GM18868 (cell line): Measurements from ENCODE around the gene BCR.

Experiments used
- ATAC-seq: cut with Tn5 transposase; IDR thresholded peaks from one replicate; pipeline ENCODE4 v1.9.1; 2021; ENCODE audit warnings: mild to moderate bottlenecking, moderate library complexity; ENCODE audit not compliant: unreplicated experiment

The BCR gene

GRCh38 chr22:23258826-23259170, 78.5 kb downstream of the BCR start:
- no peak for ATAC-seq

DNA sequence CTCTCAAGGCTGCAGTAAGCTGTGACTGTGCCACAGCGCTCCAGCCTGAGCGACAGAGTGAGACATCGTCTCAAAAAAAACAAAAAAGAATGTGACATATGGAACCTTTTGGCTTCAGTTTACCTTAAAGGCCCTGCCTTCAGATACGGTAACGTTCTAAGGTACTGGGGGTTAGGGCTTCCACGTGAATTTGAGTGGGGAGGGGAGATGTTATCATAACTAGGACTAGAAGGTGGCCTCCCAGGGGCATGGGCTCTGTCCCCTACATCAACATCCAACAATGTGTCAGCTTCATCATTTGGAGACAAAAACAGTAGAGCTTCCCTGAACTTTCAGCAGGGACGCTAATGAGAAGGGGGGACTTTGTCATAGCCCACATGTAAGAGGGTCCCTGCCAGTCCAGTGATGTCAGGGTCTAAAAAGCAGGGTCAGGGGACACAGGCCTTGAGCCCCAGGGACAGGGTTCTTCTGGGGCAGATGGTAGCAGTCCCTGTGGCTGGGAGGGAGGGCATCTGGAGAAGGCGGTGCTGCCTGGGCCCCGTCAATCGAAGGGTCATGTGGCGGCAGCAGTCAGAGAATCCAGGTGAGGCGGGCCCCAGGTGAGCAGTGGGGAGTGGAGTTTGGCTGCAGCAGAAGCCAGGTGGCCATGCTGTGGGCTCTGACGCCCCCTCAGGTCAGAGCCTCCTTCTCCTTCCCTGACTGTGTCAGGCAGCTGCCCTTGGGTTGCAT, 79.8 kb downstream of the BCR start:
- no peak for ATAC-seq

- ATAC-seq = no peak
These were observed 80.6 kb downstream of the BCR start for GRCh38 chr22:23260645-23261581.

- no peak for ATAC-seq
These were observed 81.7 kb downstream of the BCR start for GRCh38 chr22:23261900-23262450.

- no peak for ATAC-seq
These were observed 82.4 kb downstream of the BCR start for GRCh38 chr22:23262518-23263332.

DNA sequence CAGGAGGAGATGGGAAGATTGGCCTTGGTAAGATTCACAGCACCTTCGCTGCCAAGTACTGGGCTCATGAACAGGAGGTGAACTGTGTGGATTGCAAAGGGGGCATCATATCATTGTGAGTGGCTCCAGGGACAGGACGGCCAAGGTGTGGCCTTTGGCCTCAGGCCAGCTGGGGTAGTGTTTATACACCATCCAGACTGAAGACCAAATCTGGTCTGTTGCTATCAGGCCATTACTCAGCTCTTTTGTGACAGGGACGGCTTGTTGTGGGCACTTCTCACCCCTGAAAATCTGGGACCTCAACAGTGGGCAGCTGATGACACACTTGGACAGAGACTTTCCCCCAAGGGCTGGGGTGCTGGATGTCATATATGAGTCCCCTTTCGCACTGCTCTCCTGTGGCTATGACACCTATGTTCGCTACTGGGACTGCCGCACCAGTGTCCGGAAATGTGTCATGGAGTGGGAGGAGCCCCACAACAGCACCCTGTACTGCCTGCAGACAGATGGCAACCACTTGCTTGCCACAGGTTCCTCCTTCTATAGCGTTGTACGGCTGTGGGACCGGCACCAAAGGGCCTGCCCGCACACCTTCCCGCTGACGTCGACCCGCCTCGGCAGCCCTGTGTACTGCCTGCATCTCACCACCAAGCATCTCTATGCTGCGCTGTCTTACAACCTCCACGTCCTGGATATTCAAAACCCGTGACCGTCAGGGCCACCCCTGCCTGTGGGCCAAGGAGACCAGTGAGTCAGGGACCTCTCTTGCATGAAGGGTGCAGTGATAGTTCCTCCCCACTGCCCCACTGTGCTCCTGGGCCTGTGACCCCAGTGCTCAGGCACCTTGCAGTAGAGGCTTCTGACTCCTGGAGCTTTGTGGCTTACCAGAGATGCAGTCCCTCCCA, 83.6 kb downstream of the BCR start:
- ATAC-seq = no peak

GRCh38 chr22:23264610-23265367, 84.5 kb downstream of the BCR start:
- no peak for ATAC-seq

DNA sequence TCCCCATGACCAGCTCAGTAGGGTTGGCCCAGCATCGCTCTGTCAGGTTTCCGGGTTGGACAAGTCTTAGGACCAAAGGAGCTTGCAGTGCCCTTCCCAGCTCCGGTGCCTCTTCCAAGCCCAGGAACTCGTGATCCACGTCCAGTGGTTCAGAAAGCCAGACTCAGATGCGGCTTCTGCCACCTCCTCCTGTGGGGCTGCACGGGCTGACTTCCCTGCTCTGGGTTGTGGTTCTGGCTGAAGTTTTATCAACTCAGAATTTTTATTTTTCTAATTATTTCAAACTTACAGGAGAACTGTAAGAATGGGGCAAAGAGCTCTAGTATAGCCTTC, 85.0 kb downstream of the BCR start:
- ATAC-seq = no peak

DNA sequence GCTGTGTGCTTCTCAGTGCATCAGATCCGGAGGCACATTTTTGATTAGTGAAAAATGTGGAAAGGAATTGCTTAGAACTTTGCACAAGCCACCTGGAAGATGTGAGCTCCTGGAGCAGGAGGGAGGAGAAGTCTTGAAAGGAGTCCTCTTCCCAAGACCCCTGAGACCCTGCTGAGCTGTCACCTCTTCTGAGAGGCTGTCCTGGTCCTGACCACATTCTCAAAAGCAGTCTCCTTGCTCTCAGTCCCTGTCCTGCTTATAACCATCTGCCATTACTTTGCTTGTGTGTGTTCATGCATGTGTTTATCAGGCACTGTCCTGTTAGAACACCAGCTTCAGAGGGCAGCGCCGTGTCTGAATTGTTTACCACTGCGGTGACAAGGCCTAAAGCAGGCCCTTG, 86.5 kb downstream of the BCR start:
- ATAC-seq = no peak

GRCh38 chr22:23267226-23268043, 87.1 kb downstream of the BCR start:
- ATAC-seq = no peak

DNA sequence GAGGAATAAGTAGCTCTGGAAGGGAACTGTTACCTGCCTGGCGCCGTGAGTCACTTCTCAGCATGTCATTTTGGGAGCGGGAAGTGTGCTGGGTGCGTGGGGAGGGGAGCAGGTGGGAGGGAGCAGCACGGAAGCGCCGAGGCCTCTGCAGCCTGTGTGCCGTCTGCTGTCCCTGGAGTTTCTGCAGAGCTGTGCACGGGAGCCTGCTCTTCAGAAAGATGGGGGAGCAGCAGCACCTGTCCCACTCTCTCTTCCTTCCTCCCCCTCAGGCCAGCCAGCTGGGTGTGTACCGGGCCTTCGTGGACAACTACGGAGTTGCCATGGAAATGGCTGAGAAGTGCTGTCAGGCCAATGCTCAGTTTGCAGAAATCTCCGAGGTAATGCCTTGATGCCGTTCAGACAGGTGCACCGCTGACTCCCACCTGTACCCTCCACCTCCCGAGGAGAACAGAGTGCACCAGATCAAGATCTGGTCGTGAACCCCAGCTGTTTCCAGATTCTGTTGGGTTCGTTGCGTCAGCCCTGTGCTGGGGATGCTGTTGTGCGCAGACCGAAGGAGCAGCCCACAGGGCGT, 87.9 kb downstream of the BCR start:
- no peak for ATAC-seq

- no peak for ATAC-seq
These were observed 88.6 kb downstream of the BCR start for GRCh38 chr22:23268877-23269276.

DNA sequence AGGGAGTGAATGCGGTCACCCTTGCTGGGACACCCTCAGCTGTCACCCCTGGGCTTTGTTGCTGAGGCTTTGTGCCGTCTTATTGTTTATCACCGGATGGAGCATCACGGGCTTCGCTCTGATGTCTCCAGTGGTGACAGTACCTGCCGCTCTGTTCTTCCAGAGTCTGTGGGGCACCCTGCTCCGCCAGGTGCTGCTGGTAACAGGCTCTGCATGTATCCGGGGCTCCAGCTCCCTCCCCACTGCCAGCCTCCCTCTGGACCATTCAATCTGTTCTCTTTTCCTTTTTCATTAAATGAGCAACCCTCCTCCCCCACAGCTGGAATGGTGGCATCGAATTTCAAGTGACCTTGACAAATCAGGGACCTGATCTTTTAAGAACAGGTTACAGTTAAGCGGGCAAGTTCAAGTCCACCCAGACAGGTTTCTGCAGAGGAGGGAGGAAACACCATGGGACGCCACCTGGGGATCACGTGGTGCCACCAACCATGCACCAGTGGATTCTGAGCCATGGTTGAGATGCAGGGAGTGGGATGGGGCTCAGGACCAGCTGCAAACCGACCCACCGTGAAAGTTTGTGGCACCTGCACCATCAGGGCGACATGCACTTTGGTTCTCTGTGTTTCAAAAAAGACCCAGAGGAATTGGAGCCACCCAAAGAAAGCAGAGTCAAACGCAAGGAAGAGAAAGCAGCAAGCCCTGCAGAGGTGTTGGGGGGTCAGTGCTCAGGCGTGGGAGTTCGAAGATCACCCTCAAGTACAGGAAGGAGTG, 89.3 kb downstream of the BCR start:
- ATAC-seq = no peak

- no peak for ATAC-seq
These were observed 90.0 kb downstream of the BCR start for GRCh38 chr22:23270212-23270733.

DNA sequence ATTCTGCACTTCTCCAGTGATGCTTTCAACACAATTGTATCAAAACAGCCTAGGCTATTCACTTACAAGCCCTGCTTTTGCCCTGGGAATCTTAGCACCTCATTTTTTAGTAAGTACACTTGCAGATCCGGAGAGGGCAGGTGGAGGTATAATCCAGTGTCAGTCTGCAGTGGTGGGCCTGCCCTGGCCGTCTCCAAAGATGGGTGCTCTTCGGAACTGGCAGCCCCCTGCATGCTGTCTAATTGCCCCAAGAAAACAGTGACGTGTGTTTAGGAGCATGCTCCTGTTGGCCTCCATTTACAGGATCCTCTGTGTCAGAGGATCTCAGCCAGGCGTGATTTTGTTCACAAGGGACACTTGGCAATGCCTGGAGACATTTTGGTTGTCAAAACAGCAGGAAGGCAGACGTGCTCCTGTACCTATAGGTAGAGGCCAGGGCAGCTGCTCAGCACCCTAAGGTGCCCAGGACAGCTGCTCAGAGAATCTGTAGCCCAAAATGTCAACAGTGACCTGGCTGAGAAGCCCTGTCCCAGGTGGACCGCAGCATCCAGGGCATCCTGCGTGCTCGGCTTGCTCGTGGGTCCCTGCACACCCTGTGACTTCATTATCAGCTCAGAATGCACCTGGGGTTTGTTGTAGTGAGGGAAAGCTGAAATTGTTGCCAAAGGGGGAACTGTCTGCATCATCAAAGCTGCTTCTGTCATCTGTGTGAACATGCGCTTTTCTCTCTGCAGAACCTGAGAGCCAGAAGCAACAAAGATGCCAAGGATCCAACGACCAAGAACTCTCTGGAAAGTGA, 90.7 kb downstream of the BCR start:
- no peak for ATAC-seq

DNA sequence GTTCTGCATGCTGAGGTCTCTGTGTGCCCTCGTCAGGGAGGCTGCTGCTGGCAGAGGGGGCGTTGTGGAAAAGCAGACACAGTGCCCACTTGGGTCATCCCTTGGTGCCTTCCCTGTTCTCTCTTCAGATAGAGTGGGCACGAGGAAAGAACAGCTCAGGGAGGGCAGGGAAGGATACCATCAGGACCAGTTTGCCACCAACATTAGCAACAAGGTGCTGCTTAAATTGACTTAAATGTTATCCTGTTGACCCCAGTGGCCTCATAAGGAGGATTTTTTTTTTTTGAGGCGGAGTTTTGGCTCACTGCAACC, 91.2 kb downstream of the BCR start:
- no peak for ATAC-seq

DNA sequence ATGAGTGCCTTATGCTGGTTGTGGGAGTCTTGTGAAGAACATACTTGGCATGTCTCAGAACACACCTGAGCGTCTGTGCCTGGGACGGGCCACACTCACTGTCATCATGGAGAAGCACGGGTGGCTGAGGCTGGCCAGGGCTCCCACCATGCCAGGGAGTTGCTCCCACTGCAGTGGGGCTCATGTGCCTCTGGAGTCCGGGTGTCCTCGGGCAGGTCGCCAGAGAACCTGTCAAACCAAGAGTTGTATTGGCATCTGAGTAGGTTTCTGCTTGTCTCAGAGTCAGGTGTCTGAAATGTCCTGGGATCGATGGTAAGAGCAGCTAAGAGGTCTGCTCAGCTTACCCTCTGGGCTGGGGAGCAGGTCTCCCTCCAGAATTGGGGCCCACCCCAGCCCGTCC, 92.1 kb downstream of the BCR start:
- ATAC-seq = no peak
